HepG2 (cell line): ENCODE measurements around the gene CIBAR2. TPM values are rescaled to one million over a fixed set of nuclear protein-coding genes. Genes with fewer than 3 reads are reported as not detected.
A peak's percentile ranks its signal among the peaks of the same experiment; 100 is the strongest.
"Not testable (repeated sequence)": the region's sequence is repeated elsewhere in the genome, so short reads cannot be mapped to it uniquely, and the experiment has no call there.

Source experiments
- ATAC-seq: fragments of 200-7000 bp; cut with Tn5 transposase; 3 replicates; pipeline ENCODE4 v1.9.1; 2020; ENCODE audit warnings: mild to moderate bottlenecking, moderate library complexity
- BruUV-seq: library from RNA; stranded (reverse); fragments of 400-500 nt; replicated peaks from 2 replicates; lab custom pipeline; 2021; lab: Mats Ljungman, UMichigan
- CTCF ChIA-PET: fragments of 300-600 bp; formaldehyde crosslinking; extraction: SDS; loops from one replicate; lab custom pipeline; 2021; ENCODE audit warnings: low total read pairs, inconsistent platforms, low intra/inter-chr PET ratio; lab: Yijun Ruan, JAX
- POLR2A ChIA-PET: fragments of 350-600 bp; sonication (Branson Sonifier 250); formaldehyde crosslinking; loops from one replicate; lab custom pipeline; 2020; ENCODE audit warnings: antibody characterized with exemption, inconsistent platforms; lab: Yijun Ruan, JAX
- DNase-seq: peaks from one replicate; pipeline ENCODE4 v3.0.0-alpha.2; 2015; ENCODE audit warnings: low spot score
- FAIRE-seq: peaks from 3 replicates; lab custom pipeline; 2011; peaks lifted over from hg19 to GRCh38; lab: Jason Lieb, UNC
- H2AFZ ChIP-seq: one replicate; pipeline ENCODE4 v1.6.1; 2011; ENCODE audit warnings: low read length, inconsistent platforms
- H3K27ac ChIP-seq: fragments of 300-600 bp; 3 replicates; pipeline ENCODE4 v1.8.0; 2011; ENCODE audit warnings: mixed run types, mild to moderate bottlenecking, mixed read lengths, low read length, inconsistent platforms; ENCODE audit not compliant: insufficient read depth; ENCODE audit errors: extremely low read length
- H3K27me3 ChIP-seq, 2 experiments: fragments of 200-600 bp in 1 of 2; 2 replicates in 1 of 2; 3 replicates in 1 of 2; pipeline versions ENCODE4 v1.6.0 to v1.8.0; 2011; ENCODE audit warnings: low read length in 2 of 2, mild to moderate bottlenecking in 2 of 2, moderate library complexity in 2 of 2, inconsistent platforms in 1 of 2; ENCODE audit not compliant: insufficient read depth in 2 of 2, control insufficient read depth in 1 of 2
- H3K36me3 ChIP-seq, 2 experiments: fragments of 200-600 bp in 1 of 2; replicated peaks in 1 of 2; 2 replicates in 1 of 2; 3 replicates in 1 of 2; pipeline versions ENCODE4 v1.5.1 to v1.8.0; 2011; ENCODE audit warnings: low read length in 2 of 2, inconsistent platforms in 1 of 2; ENCODE audit not compliant: insufficient read depth in 2 of 2, control insufficient read depth in 1 of 2
- H3K4me1 ChIP-seq: 2 replicates; pipeline ENCODE4 v1.5.1; 2012; ENCODE audit warnings: low read length, inconsistent platforms; ENCODE audit not compliant: insufficient read depth
- H3K4me2 ChIP-seq: 2 replicates; pipeline ENCODE4 v1.6.0; 2011; ENCODE audit warnings: low read depth, low read length, inconsistent platforms
- H3K4me3 ChIP-seq, 3 experiments: fragments of 200-600 bp in 1 of 3; sonication (generic), shearing (Covaris generic) in 1 of 3; replicated peaks in 1 of 3; 2 replicates each; pipeline ENCODE4 v1.5.1; 2011 to 2016; ENCODE audit warnings: low read length in 3 of 3, inconsistent platforms in 2 of 3, low read depth in 2 of 3, mild to moderate bottlenecking in 2 of 3, control low read depth in 1 of 3, mixed read lengths in 1 of 3; ENCODE audit not compliant: insufficient read depth in 1 of 3
- H3K79me2 ChIP-seq: one replicate; pipeline ENCODE4 v1.6.1; 2011; ENCODE audit warnings: low read length, inconsistent platforms; ENCODE audit not compliant: insufficient read depth
- H3K9ac ChIP-seq: 2 replicates; pipeline ENCODE4 v1.6.0; 2011; ENCODE audit warnings: mild to moderate bottlenecking, low read depth, low read length, inconsistent platforms; ENCODE audit not compliant: insufficient read depth
- H3K9me3 ChIP-seq: 2 replicates; pipeline ENCODE4 v1.5.1; 2012; ENCODE audit warnings: mild to moderate bottlenecking, low read length
- H4K20me1 ChIP-seq: 2 replicates; pipeline ENCODE4 v1.6.0; 2011; ENCODE audit warnings: inconsistent platforms, mild to moderate bottlenecking, low read length, moderate library complexity; ENCODE audit not compliant: insufficient read depth
- KLF6 ChIP-seq: IDR thresholded peaks from 2 replicates; pipeline ENCODE4 v1.8.0; 2016; ENCODE audit warnings: missing biosample characterization, missing genetic modification reagents
- MAFK ChIP-seq, 2 experiments: IDR thresholded peaks in 1 of 2; conservative IDR thresholded peaks in 1 of 2; 2 replicates each; pipeline ENCODE4 v1.6.1; 2011; ENCODE audit warnings: improper control_type of control experiment in 2 of 2, low read length in 2 of 2
- NFKB2 ChIP-seq: sonication (generic); formaldehyde crosslinking; IDR thresholded peaks from 2 replicates; pipeline ENCODE4 v1.4.0; 2020; ENCODE audit warnings: missing genetic modification reagents, borderline replicate concordance
- PAX8 ChIP-seq: sonication (generic); formaldehyde crosslinking; IDR thresholded peaks from 2 replicates; pipeline ENCODE4 v1.8.0; 2022; ENCODE audit warnings: mild to moderate bottlenecking, missing genetic modification reagents, borderline replicate concordance
- SAP130 ChIP-seq: IDR thresholded peaks from 2 replicates; pipeline ENCODE4 v1.6.1; 2016; ENCODE audit warnings: low read depth
- SRSF9 ChIP-seq: fragments of 200-400 bp; formaldehyde crosslinking; IDR thresholded peaks from 2 replicates; pipeline ENCODE4 v1.6.1; 2018; ENCODE audit warnings: borderline replicate concordance, mild to moderate bottlenecking, low read depth, low read length; ENCODE audit not compliant: insufficient read depth, poor library complexity, severe bottlenecking
- TOE1 ChIP-seq: sonication (generic); formaldehyde crosslinking; IDR thresholded peaks from 2 replicates; pipeline ENCODE4 v1.4.0; 2020; ENCODE audit warnings: mild to moderate bottlenecking, missing genetic modification reagents
- ZNF124 ChIP-seq: sonication (generic); formaldehyde crosslinking; IDR thresholded peaks from 2 replicates; pipeline ENCODE4 v1.4.0; 2020; ENCODE audit warnings: missing genetic modification reagents
- ZNF263 ChIP-seq: sonication (generic); formaldehyde crosslinking; IDR thresholded peaks from 2 replicates; pipeline ENCODE4 v1.4.0; 2020; ENCODE audit warnings: missing genetic modification reagents
- WGBS: methylation state at CpG from one replicate; pipeline ENCODE4 v1.1.6; 2017; ENCODE audit warnings: low lambda C conversion rate; 5-methylcytosine and 5-hydroxymethylcytosine counted together
- in situ Hi-C: cut with HindIII; loops from 2 replicates; pipeline ENCODE4 v1.10.0; 2017; ENCODE audit warnings: low pct_unique_long_range_greater_than_20kb; ENCODE audit not compliant: extremely low pct_ligation_motif_present
- intact Hi-C: fragments of 100-400 bp; cut with micrococcal nuclease; formaldehyde crosslinking; loops from one replicate; pipeline ENCODE4 v1.10.0; 2022; ENCODE audit not compliant: unreplicated experiment
- polyA plus RNA-seq, 8 experiments: library from polyadenylated mRNA; depleted of rRNA in 3 of 8; stranded (reverse) in 7 of 8; unstranded in 1 of 8; fragments of >200 nt; fragmentation: Illumina TruSeq in 4 of 8; extraction: Trizol in 4 of 8; gene quantifications; 2 replicates each; pipeline versions ENCODE4 v1.2.1 to v1.2.3, GENCODE V29; 2011 to 2016; ENCODE audit warnings: low read depth in 4 of 8, missing spikeins in 1 of 8, mixed read lengths in 1 of 8; ENCODE audit not compliant: insufficient read depth in 1 of 8
- total RNA-seq, 5 experiments: library from RNA; depleted of rRNA; stranded (reverse); fragments of >200 nt; fragmentation: Illumina TruSeq; extraction: Trizol; gene quantifications; 2 replicates each; pipeline ENCODE4 v1.2.3, GENCODE V29; 2016; ENCODE audit warnings: low read depth in 1 of 5
- TF ChIP-seq, protein P1 (sequence below): sonication (generic); formaldehyde crosslinking; conservative IDR thresholded peaks from 2 replicates; pipeline ENCODE4 v1.5.0; 2020; ENCODE audit warnings: missing genetic modification reagents

Gene CIBAR2
- total and polyA plus RNA-seq, 2 of the 13 experiments (the other 11 are each of a cell fraction or from before 2014, with no cell fraction given), result not detected

DNA sequence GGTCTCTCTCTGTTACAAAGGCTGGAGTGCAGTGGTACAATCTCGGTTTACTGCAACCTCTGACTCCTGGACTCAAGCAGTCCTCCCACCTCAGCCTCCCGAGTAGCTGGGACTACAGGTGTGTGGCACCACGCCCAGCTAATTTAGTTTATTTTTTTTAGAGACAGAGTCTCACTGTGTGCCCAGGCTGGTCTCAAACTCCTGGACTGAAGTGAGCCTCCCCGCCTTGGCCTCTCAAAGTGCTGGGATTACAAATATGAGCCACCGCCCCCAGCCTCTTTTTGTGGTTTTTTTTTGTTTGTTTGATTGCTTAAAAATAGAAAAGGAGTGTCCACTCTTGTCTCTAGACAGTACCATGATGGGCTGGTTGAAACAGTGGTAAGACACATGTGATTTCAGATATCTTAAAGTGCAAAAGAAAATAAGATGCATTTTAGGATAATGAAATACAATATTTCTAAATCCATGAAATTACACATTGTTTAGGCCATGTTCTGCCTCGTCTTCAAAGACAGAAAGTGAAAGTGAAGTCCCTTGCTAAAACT is 57.3 kb downstream of the CIBAR2 start:
- CTCF ChIA-PET, result no interaction called here
- in situ Hi-C loops, result no loop called here
- H3K27ac ChIP-seq, result no peak overlapping the region

DNA sequence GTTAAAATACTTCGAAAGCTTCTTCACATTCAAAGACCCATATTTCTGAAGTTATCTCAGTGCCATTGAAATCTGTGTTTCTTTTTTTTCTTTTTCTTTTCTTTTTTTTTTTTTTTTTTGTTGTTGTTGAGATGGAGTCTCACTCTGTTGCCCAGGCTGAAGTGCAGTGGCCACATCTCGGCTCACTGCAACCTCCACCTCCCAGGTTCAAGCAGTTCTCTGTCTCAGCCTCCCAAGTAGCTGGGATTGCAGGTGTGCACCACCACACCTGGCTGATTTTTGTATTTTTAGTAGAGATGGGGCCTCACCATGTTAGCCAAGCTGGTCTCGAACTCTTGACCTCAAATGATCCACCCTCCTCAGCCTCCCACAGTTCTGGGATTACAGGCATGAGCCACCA is 58.0 kb downstream of the CIBAR2 start:
- intact Hi-C loops, in situ Hi-C loops, CTCF ChIA-PET, H3K9ac ChIP-seq, H3K4me2 ChIP-seq, H3K4me3 ChIP-seq, H3K9me3 ChIP-seq, POLR2A ChIA-PET, H2AFZ ChIP-seq, H3K79me2 ChIP-seq, H4K20me1 ChIP-seq, H3K36me3 ChIP-seq, BruUV-seq, ATAC-seq, H3K27ac ChIP-seq, FAIRE-seq, DNase-seq: not testable (repeated sequence)
- Histone ChIP-seq H3K27me3 (peaks cover 0 to 12% of the 10 kb centered on the region in 2 experiments; a peak in 2 of 5 replicates), H3K4me1 (peaks cover 33% of the 10 kb centered on the region)
- 31% methylated on average over 3 of the region's 3 CpGs for WGBS

More for the DNA sequence above, 57.3 kb downstream of the CIBAR2 start:
- no TSS peak for BruUV-seq
- H4K20me1 ChIP-seq, result no peaks in the 10 kb centered on the region
- H3K4me3 ChIP-seq, result peak overlapping the region; percentile 5 to 49 (median 34); a peak in 3 of 6 replicates
- no peak for ATAC-seq
- no peaks in the 10 kb centered on the region for H3K79me2 ChIP-seq
- peak overlapping the region; percentile 78 for H3K4me2 ChIP-seq
- POLR2A ChIA-PET, result no interaction called here
- no peak for FAIRE-seq
- TF ChIP-seq, protein P1, sequence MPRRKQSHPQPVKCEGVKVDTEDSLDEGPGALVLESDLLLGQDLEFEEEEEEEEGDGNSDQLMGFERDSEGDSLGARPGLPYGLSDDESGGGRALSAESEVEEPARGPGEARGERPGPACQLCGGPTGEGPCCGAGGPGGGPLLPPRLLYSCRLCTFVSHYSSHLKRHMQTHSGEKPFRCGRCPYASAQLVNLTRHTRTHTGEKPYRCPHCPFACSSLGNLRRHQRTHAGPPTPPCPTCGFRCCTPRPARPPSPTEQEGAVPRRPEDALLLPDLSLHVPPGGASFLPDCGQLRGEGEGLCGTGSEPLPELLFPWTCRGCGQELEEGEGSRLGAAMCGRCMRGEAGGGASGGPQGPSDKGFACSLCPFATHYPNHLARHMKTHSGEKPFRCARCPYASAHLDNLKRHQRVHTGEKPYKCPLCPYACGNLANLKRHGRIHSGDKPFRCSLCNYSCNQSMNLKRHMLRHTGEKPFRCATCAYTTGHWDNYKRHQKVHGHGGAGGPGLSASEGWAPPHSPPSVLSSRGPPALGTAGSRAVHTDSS (CRISPR knock-in tag), result no peak
- TF ChIP-seq MAFK (conservative IDR thresholded peaks at IDR 0.05 in 1 of 2, IDR thresholded peaks at IDR 0.05 in 1 of 2; ENCODE audit: low read length in 2 of 2), result no peak
- TF ChIP-seq ZNF263, result peak; percentile 33; the same call in 1 of the 2 replicates
- TF ChIP-seq ZNF124 (CRISPR knock-in tag), result no peak
- no peak for TF ChIP-seq SRSF9
- no peak for TF ChIP-seq TOE1 (CRISPR knock-in tag)
- TF ChIP-seq KLF6 (CRISPR knock-in tag), result peak; percentile 12; the same call in 1 of the 2 replicates
- TF ChIP-seq SAP130 (CRISPR knock-in tag), result peak; percentile 18; the same call in 1 of the 2 replicates
- no peak for TF ChIP-seq PAX8 (CRISPR knock-in tag)
- no peak for TF ChIP-seq NFKB2
- peak overlapping the region; percentile 71 for H2AFZ ChIP-seq
- peak overlapping the region; percentile 32; the same call in 1 of the 2 replicates for H3K9ac ChIP-seq
- intact Hi-C loops, result no loop called here
- H3K9me3 ChIP-seq, result no peaks in the 10 kb centered on the region
- peaks cover 33% of the 10 kb centered on the region for H3K4me1 ChIP-seq
- peaks cover 0 to 5% of the 10 kb centered on the region in 2 experiments; a peak in 2 of 5 replicates for H3K27me3 ChIP-seq
- no peak for DNase-seq
- H3K36me3 ChIP-seq, result no peaks in the 10 kb centered on the region
- WGBS, result 32% methylated on average over 6 of the region's 6 CpGs
